Measurements from ENCODE around the gene TANGO2.

Gene TANGO2

DNA sequence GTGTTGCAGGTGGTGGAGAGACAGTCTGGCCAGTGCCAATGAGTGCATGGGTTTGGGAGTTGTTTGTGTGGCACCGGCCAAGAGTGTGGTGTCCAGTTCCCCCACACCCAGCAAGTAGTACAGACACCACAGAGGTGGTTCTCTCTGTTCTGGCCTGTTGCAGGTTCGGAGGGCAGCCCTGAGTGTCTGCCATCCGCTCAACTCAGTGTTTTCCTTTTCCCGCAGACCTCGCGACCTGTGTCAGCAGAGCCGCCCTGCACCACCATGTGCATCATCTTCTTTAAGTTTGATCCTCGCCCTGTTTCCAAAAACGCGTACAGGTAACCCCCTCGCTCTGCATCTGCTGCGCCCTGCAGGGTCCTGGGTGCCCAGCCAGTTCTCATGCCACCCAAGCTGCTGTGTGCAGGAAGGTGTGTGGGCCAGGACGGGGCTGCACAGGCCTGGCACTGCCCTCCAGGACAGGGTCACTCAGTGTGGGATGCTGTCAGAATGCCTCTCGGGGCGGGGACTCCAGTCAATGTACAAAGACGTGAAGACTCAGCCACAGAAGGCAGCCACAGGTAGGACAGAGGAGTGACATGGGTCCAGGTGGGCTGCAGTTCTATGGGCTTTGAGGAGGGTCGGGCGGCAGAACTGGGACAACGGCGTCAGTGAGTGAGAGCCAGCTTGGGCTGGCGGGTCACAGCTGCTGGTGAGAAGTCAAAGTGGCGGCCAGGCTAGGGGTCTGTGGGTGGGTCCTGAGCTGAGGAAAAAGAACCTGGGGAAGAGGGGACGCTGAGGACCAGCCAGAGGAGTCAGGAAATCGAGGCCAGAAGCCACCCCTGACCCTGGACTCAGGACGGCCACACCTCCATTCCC, 15.9 kb downstream of the TANGO2 start:
- no peak for DNase-seq (ENCODE audit: extremely low spot score, insufficient read length, low read depth)
- FAIRE-seq = no peak

DNA sequence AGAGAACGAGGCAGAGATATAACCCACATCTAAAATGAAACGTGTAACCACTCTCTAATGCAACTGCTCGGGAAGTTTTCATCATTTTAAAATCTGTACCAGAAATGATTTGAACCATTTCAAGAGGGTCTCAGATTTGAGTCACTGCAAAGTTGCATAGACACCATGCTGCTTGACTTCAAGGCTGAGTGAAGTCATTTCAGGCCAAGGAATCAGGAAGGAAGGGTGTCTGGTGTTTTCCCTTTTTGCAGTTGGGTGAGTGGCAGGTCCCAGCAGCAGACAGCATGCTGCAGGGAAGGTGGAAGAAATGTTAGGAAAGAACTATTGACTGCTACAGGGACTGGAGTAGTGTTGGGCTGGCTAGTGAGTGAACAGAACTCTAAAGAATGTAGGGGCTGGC, 16.5 kb downstream of the TANGO2 start:
- DNase-seq (ENCODE audit: extremely low spot score, insufficient read length, low read depth) (no peak), FAIRE-seq (no peak)

DNA sequence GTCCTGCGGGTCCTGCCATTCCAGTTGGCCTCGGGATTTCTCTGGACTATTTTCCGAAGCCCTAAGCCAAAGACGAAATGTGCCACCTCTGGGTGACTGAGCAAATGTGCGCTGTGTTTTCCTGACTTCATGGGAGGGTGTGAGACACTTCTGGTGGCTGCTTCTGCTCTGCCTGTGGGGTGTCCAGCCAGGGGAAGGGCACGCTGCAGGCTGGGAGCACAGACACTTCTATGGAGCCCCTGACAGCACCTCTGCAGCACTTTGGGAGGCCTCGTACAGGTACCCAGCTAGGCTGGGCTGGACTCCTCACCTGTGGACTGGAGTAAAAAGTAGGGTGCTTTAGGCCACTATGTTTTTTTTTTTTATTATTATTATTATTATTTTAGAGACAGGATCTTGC, 17.7 kb downstream of the TANGO2 start:
- DNase-seq (ENCODE audit: extremely low spot score, insufficient read length, low read depth) = no peak
- no peak for FAIRE-seq

DNA sequence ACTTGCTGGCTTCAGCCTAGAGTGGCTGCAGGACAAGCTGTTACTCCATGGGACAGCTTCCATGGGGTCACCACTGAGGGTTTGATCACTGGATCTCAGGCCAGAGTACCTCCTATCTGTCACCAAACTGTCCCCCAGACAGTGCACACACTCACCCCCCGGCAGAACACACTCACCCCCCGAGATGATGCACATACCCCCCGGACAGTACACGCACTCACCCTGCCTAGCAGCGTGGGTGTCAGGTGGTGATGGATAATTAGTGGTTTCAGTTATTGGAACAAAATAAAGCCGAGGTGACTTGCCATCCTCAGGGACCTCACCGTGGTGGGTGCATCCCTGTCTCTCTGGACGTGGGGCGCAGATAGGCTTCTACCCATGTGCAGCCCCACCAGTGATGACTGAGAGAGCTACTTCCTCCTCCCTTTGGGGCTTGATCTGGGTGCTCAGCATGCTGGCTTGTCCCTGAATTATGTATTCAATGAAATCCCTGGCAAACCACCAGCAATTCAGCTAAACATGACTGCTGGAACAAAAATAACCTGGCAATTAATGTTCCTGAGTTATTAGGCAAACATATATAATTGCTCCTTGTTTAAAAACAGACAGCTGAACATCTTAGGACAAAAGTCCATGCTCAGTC, 18.9 kb downstream of the TANGO2 start:
- DNase-seq (ENCODE audit: extremely low spot score, insufficient read length, low read depth) = no peak

DNA sequence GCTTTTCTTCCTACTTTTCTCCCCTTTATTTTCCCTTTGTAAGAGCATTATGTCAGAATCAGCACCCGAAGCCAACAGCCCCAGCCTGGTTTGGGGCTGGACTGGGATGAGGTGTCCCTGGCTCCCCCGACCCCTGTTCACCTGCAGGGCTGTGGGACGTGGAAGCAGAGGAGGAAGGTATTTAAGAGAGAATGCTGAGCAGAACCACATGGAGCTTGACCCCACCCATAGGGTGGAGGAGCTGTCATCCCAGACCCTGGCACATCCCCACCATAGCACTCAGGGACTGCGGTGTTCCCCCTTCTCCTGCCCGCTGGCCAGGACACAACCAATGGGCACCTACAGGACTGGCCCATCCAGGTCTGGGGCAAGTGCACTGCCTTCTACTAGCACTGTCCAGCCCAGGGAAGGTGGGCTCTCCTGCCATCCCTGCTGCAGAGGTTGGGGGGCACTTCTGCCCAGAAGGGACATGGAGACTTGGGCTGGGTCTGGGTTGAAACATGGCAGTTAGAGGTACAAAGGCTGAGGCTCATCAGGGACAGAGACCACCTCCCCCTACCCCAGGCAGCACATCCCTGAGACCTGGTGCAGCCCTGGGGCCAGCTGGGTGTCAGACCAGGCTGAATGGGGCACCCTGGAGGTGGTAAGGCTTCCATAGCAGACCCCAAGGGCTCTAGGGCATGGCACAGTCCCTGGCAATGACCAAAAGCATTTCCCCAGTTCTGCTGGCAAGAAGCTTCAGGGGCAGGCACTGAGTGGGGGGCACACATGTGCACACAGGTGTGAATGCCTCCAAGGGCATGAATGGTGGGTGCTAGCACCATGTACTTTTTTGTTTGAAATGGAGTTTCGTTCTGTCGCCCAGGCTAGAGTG, 19.7 kb downstream of the TANGO2 start:
- FAIRE-seq (no peak), DNase-seq (ENCODE audit: extremely low spot score, insufficient read length, low read depth) (no peak)

More for the DNA sequence above, 18.9 kb downstream of the TANGO2 start:
- FAIRE-seq = no peak

DNA sequence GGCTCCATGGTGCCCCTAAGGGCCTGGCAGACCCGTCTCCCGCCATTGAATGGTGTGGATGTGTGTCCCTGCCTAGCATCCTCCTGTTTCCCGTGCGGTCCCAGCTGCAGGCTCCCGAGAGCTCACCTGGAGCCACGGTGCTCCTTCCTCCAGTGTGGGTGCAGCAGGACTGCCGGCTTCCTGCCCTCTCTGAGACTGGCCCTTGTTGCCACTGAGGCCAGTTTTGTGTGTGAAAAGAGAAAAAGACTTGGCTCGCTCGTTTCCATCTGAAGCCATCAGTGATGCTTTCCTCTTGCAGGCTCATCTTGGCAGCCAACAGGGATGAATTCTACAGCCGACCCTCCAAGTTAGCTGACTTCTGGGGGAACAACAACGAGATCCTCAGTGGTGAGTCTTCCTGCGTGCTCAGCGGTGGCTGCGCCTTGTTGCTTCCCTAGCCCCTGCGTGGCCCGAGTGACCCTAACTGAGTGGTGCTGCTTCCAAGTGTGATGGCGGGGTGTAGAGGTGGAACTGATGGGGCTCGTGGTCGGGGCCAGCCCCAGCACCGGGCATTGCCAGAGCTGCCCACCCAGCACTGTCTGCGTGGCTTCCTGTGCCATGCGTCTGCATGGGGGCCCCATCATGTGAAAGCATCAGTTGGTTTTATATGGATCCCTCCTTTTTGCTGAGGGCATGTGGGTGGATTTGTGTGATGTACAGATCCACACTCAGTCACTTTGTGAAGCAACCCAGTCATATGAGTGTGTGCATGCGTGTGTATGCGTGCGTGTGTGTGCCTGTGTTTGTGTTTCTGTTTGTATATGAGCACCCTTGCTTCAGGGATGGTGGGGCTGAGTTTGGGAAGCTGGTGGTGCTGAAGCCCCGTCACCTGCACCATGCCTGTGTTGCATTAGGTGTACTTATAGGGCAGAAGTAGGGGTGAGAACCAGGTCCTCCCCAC, 22.4 kb downstream of the TANGO2 start:
- DNase-seq (ENCODE audit: extremely low spot score, insufficient read length, low read depth) (no peak), FAIRE-seq (no peak)

DNA sequence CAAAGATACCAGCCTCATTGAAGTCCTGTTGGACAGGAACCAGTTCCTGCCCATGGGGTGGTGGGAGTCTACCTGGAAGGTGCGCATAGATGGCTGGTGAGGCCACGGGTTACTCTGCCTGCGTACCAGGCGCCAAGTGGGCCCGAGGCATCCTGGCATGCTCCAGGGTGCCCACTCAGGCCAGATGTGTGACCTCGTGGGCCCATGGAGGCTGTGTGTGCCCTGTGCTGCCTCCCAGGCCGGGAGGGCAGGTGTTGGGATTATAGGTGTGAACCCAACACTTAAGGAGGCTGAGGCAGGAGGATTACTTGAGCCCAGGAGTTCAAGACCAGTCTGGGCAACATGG, 23.1 kb downstream of the TANGO2 start:
- DNase-seq (ENCODE audit: extremely low spot score, insufficient read length, low read depth) = no peak
- no peak for FAIRE-seq

DNA sequence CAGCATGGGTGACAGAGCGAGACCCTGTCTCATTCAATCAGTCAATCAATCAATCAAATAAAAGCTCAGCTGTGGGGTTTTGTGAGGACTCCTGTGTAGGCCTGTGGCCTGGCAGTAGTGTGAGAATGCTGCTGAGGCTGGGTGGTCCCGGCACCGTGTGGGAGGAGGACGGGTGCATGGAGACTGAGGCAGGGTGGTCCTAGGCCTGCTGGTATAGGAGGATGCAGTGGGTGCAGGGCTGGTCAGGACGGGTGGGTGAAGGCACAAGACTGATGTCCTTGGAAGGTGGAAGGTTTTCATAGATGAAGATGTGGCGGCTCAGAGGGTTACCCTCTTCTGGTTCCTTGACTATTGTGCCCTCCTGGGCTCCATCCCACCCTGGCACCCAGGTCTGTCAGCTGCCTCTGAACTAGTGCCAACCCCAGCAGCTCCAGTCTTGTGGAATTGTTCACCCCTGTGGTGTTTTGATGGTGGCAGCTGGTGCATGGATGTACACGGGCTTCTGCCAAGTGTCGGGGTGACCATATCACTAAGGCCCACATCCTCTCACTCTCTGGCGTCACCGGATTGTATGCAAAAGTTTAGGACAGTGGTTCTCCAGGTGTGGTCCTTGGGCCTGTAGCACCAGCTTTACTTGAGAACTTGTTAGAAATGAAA, 23.7 kb downstream of the TANGO2 start:
- FAIRE-seq (no peak), DNase-seq (ENCODE audit: extremely low spot score, insufficient read length, low read depth) (no peak)

DNA sequence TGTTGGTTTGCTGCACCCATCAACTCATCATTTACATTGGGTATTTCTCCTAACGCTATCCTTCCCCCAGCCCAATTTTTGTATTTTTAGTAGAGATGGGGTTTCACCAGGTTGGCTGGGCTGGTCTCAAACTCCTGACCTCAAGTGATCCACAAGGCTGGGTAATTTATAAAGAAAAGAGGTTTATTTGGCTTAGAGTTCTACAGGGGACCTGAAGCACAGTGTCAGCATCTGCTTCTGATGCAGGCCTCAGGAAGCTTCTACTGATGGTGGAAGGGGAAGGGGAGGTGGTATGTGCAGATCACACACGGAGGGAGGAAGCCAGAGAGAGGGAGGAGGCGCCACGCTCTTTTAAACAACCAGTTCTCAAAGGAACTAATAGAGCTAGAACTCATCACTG, 25.8 kb downstream of the TANGO2 start:
- DNase-seq (ENCODE audit: extremely low spot score, insufficient read length, low read depth) = no peak
- no peak for FAIRE-seq

DNA sequence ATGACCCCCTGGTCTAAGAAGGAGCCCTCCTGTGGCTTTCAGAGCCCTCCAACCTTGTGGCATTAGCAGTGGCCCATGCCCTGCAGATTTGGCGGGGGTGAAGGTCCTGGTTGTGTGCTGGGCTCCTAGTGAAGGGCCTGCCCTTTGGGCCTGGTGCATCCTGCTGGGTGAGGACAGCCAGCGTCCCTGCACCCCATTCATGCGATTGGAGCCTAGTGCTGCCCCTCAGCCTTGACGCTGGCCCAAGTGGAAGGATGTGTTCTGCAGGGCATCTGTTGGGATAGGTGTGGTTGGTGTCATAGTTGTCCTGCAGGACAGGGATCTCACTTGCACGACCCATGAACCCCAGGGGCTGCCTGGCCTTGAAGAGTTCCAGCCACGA, 31.0 kb downstream of the TANGO2 start:
- DNase-seq (ENCODE audit: extremely low spot score, insufficient read length, low read depth) = no peak
- FAIRE-seq = no peak

DNA sequence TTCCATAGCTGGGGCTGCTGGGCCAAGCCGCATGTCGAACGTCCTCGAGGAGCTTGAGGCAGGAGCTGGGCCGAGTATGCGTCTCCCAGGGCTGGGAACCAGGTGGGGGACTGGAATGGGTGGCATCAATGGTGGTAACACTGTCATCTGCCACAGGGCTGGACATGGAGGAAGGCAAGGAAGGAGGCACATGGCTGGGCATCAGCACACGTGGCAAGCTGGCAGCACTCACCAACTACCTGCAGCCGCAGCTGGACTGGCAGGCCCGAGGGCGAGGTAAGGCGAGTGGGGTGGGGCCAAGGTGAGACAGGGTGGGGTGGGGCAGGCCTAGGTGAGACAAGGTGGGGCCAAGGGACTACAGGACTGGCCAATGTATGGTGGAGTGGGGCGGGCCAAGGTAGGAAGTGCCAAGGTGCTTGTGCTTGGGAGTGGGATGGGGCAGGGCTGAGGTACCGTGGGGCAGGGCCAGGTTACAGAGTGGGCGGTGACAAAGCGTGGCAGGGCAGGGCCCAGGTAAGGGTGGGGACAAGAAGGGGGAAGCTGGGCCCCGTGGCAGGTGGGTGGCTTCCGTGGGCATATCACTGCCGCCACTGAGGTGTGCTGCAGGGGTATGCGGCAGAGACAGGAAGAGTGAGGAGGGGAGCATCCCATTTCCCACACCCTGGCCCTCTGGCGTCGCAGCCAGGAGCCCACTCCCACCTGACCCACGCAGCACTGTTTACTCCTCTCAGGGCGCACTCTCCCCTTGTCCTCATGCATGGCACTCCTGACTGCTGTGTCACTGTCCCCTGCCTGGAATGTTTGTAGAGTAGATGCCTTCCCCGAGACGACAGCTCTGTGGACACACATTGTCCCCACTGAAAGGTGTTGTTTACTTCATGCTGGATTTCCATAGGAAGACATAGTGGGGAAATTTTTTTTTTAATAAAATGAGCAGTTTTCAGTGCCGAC, 31.7 kb downstream of the TANGO2 start:
- no peak for DNase-seq (ENCODE audit: extremely low spot score, insufficient read length, low read depth)
- FAIRE-seq = no peak

DNA sequence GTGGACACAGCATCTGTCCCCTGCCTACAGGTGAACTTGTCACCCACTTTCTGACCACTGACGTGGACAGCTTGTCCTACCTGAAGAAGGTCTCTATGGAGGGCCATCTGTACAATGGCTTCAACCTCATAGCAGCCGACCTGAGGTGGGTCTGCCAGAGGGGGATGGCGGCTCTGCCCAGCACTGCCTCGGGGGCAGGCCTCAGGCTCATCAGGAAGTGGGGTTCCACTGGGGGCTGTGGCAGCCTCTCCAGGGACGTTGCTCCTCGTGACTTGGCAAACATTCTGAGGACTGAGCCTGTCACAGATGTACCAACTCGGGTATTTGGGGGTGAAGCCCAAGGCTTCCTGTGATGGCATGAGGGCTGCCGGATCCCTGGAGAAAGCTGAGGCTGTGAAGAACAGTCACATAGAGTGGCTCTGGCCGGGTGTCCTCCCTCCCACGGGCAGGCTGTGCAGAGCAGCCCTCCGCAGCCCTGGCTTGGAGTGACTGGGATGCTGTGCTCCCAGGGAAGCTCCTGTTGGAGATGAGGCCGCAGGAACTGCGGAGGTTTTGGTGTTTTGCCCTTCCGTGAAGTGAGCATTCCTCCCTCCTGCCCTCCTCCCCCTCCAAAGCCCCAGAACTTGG, 32.6 kb downstream of the TANGO2 start:
- DNase-seq (ENCODE audit: extremely low spot score, insufficient read length, low read depth) (no peak), FAIRE-seq (no peak)

DNA sequence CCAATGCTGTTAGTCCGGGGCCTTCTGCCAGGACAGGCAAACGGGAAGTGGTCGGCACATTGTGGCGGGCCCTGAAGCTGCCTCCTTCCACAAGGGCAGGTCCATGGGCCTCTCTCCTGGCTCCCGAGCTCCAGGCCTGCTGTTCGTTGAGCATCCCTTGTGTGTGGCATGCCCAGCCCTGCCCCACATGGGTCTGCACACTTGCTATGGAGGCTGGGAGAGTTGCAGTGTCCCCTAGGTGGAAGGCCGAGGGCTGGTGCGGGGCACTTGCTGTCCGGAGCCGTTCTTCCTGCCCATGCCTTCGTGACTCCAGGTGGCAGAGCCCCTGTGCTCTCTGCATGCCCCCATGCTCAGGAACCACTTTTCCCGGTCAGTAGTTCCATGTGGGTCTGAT, 33.1 kb downstream of the TANGO2 start:
- DNase-seq (ENCODE audit: extremely low spot score, insufficient read length, low read depth) (no peak), FAIRE-seq (no peak)

DNA sequence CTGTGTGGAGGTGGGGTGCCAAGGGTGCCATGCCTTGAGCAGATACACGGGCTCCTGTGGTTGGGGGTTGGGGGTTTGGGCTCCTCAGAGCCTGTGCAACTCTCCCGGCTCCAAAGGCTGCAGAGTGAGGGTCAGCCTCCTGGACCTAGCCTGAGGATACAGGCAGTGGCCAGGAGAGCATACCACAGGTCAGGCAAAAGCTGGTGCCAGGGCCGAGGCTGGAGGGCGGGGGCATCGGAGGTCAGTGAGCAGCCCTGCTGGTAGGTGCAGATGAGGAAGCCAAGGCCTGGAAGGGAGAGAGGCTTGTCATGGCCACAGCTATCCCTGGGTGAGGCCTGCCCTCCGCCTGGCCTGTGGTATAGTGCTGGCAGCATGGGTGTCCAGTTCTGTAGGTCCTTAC, 33.6 kb downstream of the TANGO2 start:
- FAIRE-seq = no peak
- no peak for DNase-seq (ENCODE audit: extremely low spot score, insufficient read length, low read depth)

DNA sequence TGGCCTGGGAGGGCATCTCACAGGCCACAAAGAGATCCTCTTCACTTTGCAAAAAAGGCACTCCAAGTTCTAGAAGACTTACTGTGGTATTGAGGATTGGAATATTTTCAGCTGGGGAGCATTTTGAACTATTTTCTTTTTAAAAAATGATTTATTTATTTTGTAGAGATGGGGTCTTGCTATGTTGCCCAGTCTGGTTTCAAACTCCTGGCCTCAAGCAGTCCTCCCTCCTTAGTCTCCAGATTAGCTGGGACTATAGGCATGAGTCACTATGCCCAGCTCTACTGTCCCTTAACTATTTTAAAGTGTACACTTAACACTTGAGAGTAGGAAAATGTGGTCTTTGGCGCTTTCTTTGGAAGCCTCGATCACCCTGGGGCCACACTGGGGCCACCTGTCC, 34.2 kb downstream of the TANGO2 start:
- DNase-seq (ENCODE audit: extremely low spot score, insufficient read length, low read depth) = no peak
- FAIRE-seq = no peak

DNA sequence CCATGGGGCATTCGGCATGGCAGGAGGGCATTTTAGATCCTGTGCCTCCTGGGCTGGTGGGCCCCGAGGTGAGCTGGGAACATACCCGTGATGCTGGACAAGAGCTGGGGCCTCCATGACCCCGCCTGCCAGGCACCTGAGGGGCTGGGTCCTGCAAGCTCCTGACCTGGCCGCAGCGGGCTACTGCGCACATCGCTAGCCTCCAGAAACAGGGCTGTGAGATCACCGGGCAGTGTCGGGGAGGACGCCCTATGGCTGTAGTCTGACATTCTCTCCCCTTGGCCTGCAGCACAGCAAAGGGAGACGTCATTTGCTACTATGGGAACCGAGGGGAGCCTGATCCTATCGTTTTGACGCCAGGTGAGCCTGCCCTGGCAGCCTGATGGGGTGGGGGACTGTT, 34.7 kb downstream of the TANGO2 start:
- no peak for FAIRE-seq

DNA sequence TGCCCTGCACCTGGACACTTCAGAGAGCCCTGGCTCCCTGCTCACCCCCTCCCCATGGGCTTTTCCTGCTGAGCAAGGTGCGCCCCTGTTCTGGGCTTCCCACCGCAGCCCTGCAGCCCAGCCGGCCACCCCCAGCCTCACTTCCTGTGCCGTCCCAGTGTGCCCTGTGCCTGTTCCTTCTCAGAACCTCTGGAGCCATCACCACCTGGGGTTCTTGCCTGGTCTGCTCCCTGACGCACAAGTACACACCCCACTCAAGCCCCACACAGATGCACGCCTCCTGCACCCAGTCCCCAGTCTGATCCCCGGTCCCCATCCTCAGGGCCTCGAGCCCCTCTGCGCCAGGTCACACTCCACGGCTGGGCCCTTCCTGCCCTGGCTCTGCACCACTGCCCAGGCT, 35.3 kb downstream of the TANGO2 start:
- DNase-seq (ENCODE audit: extremely low spot score, insufficient read length, low read depth) (no peak), FAIRE-seq (no peak)

More for the DNA sequence above, 34.7 kb downstream of the TANGO2 start:
- no peak for DNase-seq (ENCODE audit: extremely low spot score, insufficient read length, low read depth)
